PFSK-1 (cell line): ENCODE measurements around the gene HCFC1.

Experiments
- FOXP2 ChIP-seq: optimal IDR thresholded peaks from 2 replicates; pipeline ENCODE3; 2011; ENCODE audit warnings: borderline replicate concordance, control low read depth, inconsistent platforms; ENCODE audit not compliant: insufficient read depth; ENCODE audit errors: extremely low read length, extremely low read depth
- POLR2AphosphoS5 ChIP-seq: IDR thresholded peaks from 2 replicates; pipeline ENCODE4 v1.6.1; 2012; ENCODE audit warnings: low read depth, mild to moderate bottlenecking, control low read depth, low read length, moderate library complexity
- REST ChIP-seq, 2 experiments: IDR thresholded peaks; 2 replicates each; pipeline versions ENCODE4 v1.6.1 to v1.8.0; 2011 to 2012; ENCODE audit warnings: low read depth in 2 of 2, low read length in 2 of 2, control low read depth in 1 of 2, inconsistent platforms in 1 of 2, mild to moderate bottlenecking in 1 of 2, moderate library complexity in 1 of 2; ENCODE audit not compliant: insufficient read depth in 1 of 2
- SIN3A ChIP-seq: IDR thresholded peaks from 2 replicates; pipeline ENCODE4 v1.6.1; 2012; ENCODE audit warnings: mild to moderate bottlenecking, low read length, moderate library complexity, borderline replicate concordance; ENCODE audit not compliant: insufficient read depth
- TAF1 ChIP-seq: IDR thresholded peaks from 2 replicates; pipeline ENCODE4 v1.6.1; 2012; ENCODE audit warnings: low read length, control low read depth, borderline replicate concordance; ENCODE audit not compliant: insufficient read depth

The HCFC1 gene

GRCh38 chrX:153939573-153939972 lies 32.0 kb downstream of the HCFC1 start:
- TF ChIP-seq SIN3A (no peak), FOXP2 (no peak), REST (IDR thresholded peaks at IDR 0.05; ENCODE audit: insufficient read depth in 1 of 2, low read depth in 2 of 2, low read length in 2 of 2) (no peak), POLR2AphosphoS5 (no peak), TAF1 (no peak)

- TF ChIP-seq SIN3A (no peak), TAF1 (no peak), FOXP2 (no peak), REST (IDR thresholded peaks at IDR 0.05; ENCODE audit: insufficient read depth in 1 of 2, low read depth in 2 of 2, low read length in 2 of 2) (no peak), POLR2AphosphoS5 (no peak)
Measured at GRCh38 chrX:153938226-153938786, 33.3 kb downstream of the HCFC1 start.

GRCh38 chrX:153937056-153937455 lies 34.6 kb downstream of the HCFC1 start:
- TF ChIP-seq TAF1: no peak
- no peak for TF ChIP-seq REST (IDR thresholded peaks at IDR 0.05; ENCODE audit: insufficient read depth in 1 of 2, low read depth in 2 of 2, low read length in 2 of 2)
- no peak for TF ChIP-seq FOXP2
- TF ChIP-seq SIN3A: no peak
- TF ChIP-seq POLR2AphosphoS5: no peak

GRCh38 chrX:153935326-153935851 lies 36.2 kb downstream of the HCFC1 start:
- TF ChIP-seq SIN3A: no peak
- no peak for TF ChIP-seq FOXP2
- no peak for TF ChIP-seq REST (IDR thresholded peaks at IDR 0.05; ENCODE audit: insufficient read depth in 1 of 2, low read depth in 2 of 2, low read length in 2 of 2)
- TF ChIP-seq TAF1: no peak
- no peak for TF ChIP-seq POLR2AphosphoS5

- no peak for TF ChIP-seq FOXP2
- TF ChIP-seq POLR2AphosphoS5: no peak
- TF ChIP-seq REST (IDR thresholded peaks at IDR 0.05; ENCODE audit: insufficient read depth in 1 of 2, low read depth in 2 of 2, low read length in 2 of 2): no peak
- TF ChIP-seq TAF1: no peak
- TF ChIP-seq SIN3A: no peak
Measured at GRCh38 chrX:153934762-153935325, 36.8 kb downstream of the HCFC1 start, which contains the start of gene NAA10. NAA10 (minus strand) TSS chrX:153935037; CDS start chrX:153934904, 133 bp downstream.
